NCI-H510A treated with DMSO at 0.1 percent for 48 hours (cell line): Measurements from ENCODE around the gene RBPJ.
"Not testable (repeated sequence)": the region's sequence is repeated elsewhere in the genome, so short reads cannot be mapped to it uniquely, and the experiment has no call there.

Source experiments
- DNase-seq: peaks from one replicate; lab custom pipeline; 2025; lab: John Stamatoyannopoulos, UW

RBPJ gene

DNA sequence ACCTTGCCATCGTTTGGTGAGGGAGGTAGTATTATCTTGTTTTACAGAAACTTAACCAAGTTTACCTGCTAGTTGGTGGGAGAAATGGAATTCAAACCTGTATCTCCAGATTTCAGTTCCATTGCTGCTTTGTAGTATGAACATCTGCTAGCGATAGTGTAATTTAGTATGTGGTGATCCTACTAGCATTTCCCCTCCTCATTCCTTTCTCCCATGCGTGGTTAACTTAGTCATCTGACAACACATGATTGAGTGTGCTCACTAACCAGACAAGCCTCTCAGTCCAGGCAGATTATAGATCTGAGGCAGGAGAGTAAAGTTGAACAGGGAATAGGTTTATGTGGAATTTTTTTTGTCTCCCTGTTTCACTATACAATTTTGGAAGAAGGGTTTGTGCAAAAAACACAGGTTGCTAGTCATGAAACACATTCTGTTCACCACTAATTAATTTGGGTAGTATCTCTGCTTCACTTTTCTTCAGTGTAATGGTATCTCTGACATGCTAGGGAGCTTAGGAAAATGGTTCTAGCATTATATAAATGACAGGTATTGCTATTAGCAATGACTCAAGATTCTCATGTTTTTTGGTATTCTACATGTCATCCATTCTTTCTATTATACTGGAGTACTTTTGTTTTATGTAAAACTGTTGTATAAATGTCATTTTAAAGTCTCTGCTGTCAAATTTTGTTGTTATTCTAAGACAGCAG, 21.7 kb downstream of the RBPJ start:
- no peak for DNase-seq

DNA sequence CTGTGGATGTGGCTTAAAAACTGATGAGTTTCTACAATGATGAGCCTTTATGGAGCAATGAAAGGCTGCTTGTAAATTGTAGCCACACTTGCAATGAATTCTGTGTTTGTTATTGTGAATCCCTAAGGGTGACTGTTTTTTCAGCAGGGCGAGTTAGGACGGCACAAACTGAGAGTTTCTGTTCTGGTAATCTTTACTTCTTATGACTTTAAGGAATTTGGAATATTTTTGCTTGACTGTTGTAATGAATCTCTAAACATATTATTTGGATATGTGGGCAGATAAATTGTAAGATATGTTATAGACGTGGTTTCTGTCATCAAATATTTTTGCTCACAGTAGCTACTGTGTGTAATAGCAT, 22.2 kb downstream of the RBPJ start:
- DNase-seq: no peak

DNA sequence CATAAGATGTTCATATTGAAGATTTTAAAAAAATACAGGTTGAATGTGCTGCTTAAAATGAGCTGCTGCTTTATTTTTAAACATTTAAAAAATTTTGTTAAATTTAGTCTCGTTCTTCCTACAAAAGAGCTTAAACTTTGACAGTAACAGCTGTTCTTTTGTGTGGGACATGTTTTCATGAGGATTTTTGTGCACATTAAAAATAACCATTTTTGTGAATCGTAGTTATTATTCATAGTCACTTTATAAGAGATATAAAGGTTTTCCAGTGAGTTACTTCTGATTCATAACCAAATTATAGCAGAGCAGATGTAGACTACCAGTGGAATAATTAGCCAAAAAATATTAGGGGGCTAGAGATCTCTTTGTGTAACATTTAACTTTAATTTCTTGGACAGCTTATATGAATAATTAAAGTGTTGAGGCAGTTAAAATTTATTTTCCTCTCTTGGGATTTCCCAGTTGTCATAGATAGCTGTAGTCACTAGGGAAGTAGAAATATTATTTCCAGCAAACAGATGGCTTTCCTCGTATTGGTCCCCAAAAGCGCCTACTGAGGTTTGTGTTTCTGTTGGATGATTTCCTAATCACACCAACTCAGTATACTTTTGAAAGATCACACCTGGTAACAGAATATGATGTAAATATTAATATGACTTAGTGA, 24.2 kb downstream of the RBPJ start:
- DNase-seq: no peak

DNA sequence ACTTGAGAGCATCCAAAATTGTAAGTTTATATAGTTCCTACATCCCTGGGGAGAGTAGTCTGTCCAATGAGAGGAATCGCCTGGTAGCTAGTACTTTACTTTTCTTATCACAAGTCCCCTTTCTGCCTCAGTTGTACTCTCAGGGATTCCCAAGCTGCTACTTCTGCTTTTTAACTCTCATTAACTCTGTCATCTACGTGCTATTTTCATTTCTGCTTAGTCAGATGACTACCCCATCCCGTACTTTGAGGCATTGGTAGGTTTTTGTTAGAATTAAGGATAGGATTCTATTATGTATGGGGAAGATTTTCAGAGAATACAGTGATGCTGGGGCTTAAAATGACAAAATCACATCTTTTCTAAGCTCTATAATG, 24.7 kb downstream of the RBPJ start:
- no peak for DNase-seq

DNA sequence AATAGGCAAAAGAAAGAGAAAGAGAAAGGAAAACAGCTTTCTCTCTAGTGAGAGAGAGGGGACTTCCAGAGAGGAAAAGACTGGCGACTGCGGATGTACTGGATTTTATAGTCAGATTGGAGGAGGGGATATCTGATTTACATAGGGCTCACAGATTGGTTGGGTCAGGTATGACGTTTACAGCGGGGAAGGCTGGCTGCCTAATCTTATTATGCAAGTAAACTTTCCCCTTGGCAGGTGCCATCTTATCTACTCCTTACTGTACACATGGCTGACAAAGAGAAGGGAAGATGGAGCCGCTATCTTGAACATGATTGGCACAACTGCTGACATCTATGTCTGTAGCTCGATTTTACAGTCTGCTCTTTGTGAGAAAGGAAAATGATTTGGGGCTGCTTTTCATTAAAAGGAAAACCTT, 25.4 kb downstream of the RBPJ start:
- DNase-seq: no peak

DNA sequence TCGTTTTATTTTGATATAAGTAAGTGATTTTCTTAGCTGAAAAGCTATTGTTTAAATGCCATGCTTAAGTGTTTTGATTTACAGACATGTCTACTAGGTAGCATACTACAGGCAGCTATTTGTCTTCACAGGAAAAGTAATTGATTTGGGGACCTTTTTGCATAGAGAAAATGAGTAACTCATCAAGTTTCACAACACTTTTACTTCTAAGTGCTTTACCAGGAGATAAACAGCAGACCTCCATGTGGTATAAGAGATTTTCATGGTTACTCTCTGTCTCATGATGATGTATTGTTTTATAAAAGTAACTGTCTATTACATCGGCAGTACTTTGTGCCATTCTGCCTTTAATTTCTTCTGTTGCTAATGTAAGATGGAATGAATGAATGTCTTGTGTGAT, 28.7 kb downstream of the RBPJ start:
- no peak for DNase-seq

DNA sequence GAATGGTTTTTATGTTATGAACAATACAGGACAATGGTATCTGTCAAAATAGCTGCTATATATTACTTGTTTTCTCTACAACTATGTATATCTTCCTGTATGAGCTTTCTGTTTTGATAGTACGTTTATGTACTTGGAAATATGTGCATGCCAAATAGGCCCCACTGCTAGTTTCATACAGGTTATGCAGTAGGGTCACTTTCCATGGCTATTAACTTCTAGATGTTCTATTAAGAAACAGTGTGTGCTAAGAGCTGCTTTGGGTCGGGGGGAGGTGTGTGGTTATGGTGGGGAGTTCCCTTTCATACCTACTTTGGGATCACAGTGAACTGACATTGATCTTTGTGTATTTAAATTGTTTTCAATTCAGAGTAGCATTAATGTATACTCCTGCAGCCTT, 30.9 kb downstream of the RBPJ start:
- DNase-seq: no peak

DNA sequence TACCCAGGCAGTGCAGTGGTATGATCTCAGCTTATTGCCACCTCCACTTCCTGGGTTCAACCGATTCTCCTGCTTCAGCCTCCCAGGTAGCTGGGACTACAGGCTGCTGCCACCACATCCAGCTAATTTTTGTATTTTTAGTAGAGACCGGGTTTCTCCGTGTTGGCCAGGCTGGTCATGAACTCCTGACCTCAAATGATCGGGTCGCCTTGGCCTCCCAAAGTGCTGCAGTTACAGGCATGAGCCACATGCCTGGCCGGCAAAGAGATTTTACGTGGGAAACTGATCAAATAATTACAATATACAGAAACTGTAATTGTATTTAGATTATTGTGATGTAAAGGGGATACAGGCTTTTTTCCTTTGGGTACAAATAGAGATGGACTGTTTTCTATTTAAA, 33.7 kb downstream of the RBPJ start:
- DNase-seq: no peak

DNA sequence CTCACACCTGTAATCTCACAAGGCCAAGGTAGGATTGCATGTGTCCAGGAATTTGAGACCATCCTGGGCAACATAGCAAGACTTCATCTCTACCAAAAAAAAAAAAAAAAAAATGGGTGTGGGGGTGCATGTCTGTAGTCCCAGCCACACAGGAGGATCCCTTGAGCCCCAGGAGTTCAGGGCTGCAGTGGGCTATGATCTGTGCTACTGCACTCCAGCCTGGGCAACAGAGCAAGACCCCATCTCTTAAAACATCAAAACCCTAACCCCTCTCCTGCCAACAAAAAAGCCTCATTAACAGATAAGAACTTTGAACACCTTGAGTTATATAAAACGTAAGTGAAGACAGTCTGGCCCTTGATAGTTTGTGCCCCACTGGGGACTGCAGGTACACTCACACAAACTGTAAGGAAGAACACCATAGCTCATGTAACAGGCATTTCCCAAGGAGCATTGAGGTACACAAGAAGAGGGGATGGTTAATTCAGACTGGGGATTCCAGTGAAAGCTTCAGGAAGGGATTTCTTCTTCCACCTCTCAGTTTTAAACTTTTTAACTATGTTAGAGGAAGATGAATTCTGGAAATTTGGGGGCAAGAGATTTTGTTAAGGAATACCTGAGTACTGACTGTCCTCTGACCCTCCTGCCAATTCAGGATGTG, 34.7 kb downstream of the RBPJ start:
- DNase-seq: no peak

DNA sequence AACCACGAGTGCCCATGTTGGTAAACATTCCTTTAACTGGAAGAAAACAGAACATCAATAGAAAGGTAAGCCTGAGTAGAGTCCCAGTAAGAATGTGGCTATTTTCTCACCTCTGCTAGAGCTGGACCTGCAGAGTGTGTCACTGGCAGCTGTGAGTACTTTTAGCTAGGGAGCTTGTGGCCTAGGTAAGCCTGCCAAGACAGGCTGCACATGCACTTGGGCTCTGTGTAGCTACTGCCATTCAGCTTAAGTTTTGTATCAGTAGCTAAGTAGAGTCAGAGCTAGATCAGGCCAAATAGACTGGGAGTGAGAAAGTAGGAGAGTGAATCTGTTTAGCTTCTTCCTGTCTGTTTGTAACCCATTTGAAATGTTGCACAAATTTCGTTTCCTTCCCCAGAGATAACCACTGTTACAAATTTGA, 35.3 kb downstream of the RBPJ start:
- DNase-seq: no peak

DNA sequence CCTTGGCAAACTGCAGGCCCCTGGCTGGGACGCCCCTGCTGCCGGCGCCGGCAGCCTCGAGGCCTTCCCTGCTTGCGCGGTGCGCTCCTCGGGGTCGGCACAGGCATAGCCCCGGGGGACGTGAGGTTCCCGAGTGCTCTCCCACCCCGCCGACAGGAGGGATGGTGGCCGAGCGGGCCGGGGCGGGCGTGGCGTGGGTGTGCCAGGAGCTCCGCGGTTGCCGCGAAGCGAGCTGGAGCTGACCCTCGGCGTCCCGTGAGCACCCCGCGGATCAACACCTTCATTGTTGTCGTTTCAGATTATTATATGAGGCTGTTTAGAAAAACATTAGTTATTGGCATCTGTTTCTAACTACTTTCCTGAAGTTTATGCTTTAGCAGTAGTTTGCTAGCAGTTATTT, 38.7 kb downstream of the RBPJ start:
- DNase-seq: not testable (repeated sequence)

DNA sequence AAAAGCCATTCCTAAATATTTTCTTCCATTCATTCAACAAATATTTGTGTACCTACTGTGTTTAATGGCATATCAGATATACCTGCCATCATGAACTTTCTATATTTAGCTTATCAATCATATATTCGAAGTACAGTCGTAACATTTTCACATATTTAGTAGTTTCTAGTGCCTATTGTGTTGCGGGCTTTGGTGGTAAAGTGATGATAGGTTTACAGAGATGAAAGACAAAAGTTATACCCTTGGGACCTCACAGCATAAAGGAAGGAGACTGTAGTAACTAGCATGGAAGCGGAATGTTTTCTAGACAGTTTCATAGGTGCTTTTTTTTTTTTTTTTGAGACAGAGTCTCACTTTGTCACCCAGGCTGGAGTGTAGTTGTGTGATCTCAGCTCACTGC, 39.5 kb downstream of the RBPJ start:
- no peak for DNase-seq

DNA sequence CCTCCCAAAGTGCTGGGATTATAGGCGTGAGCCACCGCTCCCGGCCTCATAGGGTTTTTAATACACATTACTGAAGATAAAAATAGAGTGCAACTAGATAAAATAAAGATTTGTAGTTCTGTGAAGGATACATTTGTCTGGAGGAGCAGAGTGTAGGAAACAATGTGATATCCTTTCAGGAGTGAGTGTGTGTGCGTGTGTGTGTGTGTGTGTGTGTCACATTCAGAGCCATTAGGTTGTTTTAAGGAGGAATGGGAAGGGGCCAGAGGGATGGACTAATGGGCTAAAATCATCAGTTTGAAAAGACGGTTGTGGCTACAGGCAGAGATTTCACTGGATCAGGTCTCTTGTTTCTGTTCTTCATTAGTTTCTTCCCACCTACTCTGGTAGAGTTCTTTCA, 40.0 kb downstream of the RBPJ start:
- no peak for DNase-seq

DNA sequence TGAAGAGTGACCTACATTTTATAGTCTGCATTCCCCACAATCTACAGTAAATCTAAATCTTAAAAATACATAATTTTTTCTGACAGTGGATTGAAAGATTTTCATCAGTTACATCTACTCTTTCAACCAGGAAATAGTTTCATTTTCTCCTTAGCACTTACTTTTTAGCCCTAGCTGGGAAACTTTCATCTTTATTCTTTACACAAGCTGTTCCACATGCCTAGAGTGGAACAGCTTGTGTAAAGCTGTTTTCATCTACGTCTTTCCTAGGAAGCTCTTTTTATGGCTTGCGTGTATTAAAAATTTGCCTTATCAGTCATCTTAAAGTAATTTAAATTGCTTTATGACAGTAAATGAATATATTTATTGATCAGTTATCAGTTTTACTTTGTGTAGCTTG, 40.5 kb downstream of the RBPJ start:
- no peak for DNase-seq

DNA sequence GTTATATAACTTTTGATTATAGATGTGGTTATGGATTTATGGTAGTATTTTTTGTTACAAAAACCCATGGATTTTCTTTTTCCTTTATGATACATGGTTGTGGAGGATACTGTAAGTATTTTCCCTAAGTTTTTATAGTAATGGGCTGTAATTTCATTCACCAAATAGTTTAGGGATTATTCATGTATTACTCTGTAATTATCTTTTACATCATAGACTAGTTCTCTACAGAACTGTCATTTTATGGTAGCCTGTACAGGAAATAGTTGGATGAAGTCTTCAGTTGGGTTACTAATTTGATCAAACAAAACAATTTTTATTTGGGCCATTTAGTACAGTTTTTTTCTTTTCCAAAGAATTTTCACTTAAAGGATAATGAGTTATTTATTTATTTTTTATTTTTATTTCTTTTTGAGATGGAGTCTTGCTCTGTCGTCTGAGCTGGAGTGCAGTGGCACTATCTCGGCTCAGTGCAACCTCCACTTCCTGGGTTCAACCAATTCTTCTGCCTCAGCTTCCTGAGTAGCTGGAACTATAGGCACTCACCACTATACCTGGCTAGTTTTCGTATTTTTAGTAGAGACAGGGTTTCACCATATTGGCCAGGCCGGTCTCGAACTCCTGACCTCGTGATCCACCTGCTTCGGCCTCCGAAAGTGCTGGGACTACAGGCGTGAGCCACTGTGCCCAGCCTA, 42.1 kb downstream of the RBPJ start:
- DNase-seq: no peak

DNA sequence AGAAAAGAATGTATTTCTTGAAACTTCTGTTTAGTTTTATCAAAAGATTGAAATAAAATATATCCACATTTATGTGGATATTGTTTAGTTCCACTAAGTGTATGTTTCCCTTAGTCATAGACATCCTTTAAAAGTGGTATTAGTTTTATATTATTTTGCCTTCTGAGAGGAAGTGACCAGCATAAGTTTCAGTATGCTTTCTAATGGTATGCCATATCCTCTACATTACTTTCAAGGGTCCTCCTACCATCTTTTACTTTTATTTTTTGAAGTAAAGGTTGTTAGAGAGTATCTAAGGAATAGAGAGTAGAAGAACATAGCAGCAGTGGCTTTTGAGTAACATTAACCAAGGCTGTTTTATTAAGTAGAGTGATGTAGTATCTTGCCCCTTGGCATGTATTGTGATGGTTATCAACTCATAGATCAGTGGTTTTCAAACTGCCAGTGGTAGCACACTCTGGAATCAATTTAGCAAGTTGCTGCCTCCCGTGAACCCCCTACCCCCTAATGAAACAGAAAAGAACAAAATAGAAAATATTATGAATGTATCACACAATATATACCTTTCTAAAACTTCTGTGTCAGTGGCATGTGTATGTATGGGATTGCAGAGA, 44.8 kb downstream of the RBPJ start:
- DNase-seq: no peak

DNA sequence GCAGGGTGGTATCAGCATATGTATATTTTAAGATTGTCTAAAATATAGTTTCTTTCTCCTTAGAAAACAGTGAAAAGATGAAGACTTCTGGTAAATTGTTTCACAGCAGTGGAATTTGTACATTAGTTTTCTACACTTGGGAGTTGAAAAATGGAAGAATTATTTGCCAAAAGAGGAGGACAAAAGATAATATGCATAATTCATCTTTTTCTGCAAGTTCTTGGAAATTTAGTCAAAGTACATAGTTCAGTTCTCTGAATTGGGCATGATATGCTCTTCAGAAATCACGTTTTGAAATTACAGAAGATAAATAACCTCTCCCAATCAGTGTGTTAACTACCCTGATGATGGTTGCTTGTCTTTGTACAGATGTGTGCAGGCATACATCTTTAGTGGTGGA, 47.0 kb downstream of the RBPJ start:
- DNase-seq: no peak

DNA sequence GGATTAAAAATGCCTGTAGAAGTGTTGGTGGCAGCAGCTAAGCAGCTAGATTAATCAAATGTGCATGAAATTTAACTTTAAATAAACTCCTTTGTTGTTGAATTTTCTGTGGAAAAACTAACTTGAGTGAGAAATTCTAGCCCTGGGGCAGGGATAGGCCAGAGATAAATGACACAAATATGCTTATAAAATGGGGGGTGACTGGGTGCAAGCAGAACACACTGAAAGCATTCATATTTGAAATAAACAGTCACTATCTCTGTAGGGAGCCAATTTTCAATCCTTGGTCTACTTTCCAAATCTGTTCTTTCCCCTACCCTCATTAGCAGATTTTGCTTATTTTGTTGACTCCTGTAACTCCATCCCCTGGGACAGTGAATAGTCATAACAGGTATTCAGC, 47.9 kb downstream of the RBPJ start:
- DNase-seq: no peak

DNA sequence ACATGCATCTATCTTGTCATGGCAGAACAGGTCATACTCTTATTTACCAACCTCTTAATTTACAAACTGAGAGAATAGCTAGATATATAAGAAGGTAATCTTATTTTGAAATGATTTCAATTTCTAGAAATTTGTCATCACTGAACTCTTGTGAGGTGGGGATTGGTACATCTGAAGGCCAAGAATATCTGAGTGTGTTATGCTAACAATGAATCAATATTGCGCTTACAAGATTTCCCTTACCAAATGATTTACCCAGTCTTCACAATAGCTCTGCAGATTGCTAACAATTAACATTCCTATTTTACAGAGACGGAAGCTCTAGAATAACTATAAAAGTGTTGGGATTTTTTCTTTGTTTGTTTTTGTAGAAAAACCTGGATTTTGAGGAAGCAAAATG, 48.3 kb downstream of the RBPJ start:
- DNase-seq: no peak

DNA sequence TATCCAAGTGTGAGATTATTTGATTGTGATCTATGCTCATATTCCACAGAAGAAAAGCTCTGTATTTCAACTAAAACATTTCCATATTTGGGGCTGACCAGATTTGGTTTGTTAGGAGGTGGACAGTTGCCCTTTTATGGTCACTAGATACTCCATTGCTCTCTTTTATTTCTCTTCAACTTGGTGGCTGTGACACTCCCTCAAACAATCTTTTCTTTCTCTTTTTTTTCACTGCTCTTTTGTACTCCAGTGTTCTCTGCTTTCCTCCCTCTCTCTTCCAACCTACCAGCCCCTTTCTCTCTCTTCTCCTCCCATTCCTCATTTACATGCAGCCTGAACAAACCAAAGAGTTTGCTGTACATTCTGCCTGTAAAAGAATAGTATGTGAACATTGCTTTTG, 48.8 kb downstream of the RBPJ start:
- no peak for DNase-seq

DNA sequence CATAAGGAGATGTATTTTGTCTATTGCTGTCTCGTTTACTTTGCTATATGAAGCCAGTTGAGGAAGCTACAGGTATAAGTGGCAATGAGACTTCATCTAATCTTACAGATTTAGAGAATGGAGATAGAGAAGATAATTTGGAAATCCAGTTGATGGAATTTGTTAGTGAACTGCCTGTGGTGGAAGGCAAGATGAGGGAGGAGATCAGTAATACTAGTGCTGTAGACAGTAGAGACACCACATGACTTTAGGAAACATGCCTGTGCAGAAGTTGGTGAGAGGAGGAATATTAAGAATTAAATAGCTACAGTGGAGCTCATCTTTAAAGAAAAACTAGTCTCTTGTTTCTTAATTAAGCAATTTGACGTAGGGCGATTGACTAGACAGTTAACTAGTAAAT, 51.3 kb downstream of the RBPJ start:
- DNase-seq: no peak

DNA sequence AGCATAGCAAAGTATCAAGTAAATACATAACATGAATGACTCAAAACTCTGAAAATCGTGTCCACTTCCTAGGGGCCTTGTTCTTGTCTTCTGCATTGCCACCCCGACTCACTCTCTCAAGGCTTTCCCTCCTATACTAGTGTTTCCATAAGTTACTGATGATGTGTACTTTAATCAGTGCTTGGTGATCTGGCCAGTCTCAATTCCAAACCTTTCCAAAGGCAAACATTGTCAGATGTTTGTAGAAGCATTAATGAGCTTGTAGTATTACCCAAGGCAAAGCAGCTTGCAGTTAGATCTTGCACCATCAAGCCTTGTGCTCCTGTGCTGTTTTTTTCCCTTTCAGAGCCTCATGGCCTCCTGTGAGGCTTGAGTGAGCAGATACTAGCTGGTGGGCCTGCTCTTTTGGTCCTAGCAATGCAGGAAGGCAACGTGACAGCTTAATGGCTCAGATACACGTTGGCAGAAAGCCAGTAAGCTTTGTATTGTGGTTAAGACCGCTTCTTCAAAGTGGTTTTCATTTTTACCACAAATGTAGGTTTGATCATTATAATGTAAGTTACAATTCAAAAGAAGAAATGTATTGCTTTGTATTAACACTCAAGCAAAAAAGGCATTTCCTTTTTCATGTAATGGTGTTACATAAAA, 51.8 kb downstream of the RBPJ start:
- peak; percentile 52 for DNase-seq
